Omental fat pad (tissue), 4 donors: Measurements from ENCODE around the gene CLCN5. TPM values are rescaled to one million over a fixed set of nuclear protein-coding genes. Genes with fewer than 3 reads are reported as not detected.

ENCODE experiments used
- ATAC-seq: fragments of 150-250 bp; one replicate; pipeline ENCODE4 v1.9.1; 2016; ENCODE audit warnings: mild to moderate bottlenecking, moderate library complexity; ENCODE audit not compliant: low FRiP score
- DNase-seq: peaks from one replicate; pipeline ENCODE4 v3.0.0-alpha.2; 2019; ENCODE audit warnings: low spot score
- total RNA-seq, 4 donors: library from RNA; depleted of rRNA; stranded (reverse); fragments of >200 nt; gene quantifications; one replicate each; pipeline ENCODE4 v1.1.0, GENCODE V29; 2016
- TF ChIP-seq, protein P1 (sequence below), 3 donors: fragments of 450-650 bp; IDR thresholded peaks; one replicate each; pipeline ENCODE4 v1.5.1; 2016 to 2017; ENCODE audit warnings: antibody characterized with exemption in 3 of 3, mild to moderate bottlenecking in 3 of 3, moderate library complexity in 2 of 3

CLCN5 gene
- total RNA-seq, 4 donors from 2014 or later = 6.6 to 15.0 (median 8.0) TPM

- DNase-seq = no peak
- TF ChIP-seq, protein P1, sequence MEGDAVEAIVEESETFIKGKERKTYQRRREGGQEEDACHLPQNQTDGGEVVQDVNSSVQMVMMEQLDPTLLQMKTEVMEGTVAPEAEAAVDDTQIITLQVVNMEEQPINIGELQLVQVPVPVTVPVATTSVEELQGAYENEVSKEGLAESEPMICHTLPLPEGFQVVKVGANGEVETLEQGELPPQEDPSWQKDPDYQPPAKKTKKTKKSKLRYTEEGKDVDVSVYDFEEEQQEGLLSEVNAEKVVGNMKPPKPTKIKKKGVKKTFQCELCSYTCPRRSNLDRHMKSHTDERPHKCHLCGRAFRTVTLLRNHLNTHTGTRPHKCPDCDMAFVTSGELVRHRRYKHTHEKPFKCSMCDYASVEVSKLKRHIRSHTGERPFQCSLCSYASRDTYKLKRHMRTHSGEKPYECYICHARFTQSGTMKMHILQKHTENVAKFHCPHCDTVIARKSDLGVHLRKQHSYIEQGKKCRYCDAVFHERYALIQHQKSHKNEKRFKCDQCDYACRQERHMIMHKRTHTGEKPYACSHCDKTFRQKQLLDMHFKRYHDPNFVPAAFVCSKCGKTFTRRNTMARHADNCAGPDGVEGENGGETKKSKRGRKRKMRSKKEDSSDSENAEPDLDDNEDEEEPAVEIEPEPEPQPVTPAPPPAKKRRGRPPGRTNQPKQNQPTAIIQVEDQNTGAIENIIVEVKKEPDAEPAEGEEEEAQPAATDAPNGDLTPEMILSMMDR (IDR thresholded peaks at IDR 0.05) = no peak
- no peak for ATAC-seq
Measured at GRCh38 chrX:50097071-50097470, 174.7 kb downstream of the CLCN5 start.

DNA sequence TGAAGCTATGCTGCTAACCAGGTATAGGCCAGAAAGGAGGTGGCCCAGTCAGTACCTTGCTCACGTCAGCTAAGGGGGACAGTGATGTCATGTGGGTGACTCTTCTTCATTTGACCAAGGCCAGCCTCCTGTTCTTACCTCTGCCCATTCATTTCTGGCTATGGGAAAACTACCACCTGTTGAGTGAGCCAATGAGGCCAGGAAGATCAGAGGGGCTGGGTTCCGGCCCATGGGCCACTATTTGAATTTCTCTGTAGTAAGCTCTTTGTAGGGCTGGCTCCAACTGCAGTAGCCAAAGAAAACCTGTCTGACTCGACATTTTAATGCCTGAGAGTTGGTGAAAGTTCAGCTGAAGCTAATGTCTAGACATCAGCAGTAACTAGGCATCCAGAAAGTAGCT is 175.8 kb downstream of the CLCN5 start:
- ATAC-seq (no peak), DNase-seq (no peak)
- TF ChIP-seq, protein P1 (IDR thresholded peaks at IDR 0.05) = no peak

DNA sequence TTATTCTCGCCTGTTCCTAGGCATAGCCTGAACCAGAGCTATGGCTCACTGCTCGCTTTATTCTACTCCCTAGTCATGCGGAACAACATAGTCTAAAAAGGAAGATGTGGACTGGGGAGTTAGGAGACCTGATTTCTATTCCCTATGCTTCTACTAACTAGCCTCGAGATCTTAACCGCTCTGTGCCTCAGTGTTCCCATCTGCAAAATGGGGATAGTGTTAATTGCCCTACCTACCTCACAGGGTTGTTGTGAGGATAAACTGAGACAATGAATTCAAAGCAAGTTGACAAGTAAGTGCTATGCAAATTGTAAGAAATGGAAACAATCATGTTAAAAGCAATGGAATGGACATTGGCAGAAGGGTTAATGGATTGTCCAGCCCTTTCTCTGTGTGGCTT is 176.4 kb downstream of the CLCN5 start:
- no peak for DNase-seq
- no peak for ATAC-seq
- TF ChIP-seq, protein P1 (IDR thresholded peaks at IDR 0.05) = no peak

GRCh38 chrX:50099331-50099730 is 176.9 kb downstream of the CLCN5 start:
- DNase-seq = no peak
- ATAC-seq = no peak
- TF ChIP-seq, protein P1 (IDR thresholded peaks at IDR 0.05) = no peak

DNA sequence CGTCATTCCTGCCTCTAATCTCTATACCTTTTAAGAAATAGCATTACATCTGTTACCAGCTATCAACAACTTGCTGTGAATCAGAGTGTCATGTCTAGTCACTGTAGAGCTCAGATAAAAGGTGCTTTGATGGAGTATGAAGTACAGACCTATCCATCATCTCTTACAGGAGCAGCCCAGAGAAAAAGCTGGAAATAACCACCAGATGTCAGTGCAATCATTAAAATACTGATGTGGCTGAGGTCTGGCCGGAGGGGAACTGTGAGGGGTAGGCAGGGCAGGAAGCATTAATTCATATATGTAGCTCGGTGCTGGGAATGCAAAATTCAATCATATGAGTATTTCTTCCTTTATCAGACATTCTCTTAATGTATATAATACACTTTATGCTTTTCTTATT is 177.8 kb downstream of the CLCN5 start:
- TF ChIP-seq, protein P1 (IDR thresholded peaks at IDR 0.05) = no peak
- ATAC-seq (no peak), DNase-seq (no peak)

DNA sequence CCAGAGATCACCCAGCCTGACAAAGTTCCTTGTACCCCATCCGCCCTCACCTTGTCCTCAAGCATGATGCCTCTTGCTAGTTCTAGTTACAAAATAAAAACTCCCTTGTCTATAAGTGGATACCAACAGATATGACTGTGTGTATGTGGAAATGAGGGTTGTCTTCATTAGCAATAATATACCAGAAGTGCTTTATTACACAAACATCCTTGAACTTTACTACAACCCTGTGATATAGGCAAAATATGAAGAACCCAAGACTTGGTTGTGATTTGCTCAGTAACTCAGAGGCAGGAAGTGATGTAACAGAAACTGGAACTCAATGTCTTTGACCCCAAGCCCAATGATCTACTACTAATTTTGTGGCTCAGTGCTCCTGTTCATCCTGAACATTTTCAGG is 180.8 kb downstream of the CLCN5 start:
- ATAC-seq = no peak
- TF ChIP-seq, protein P1 (IDR thresholded peaks at IDR 0.05) = no peak
- no peak for DNase-seq

- TF ChIP-seq, protein P1 (IDR thresholded peaks at IDR 0.05) = no peak
- DNase-seq = no peak
- ATAC-seq = no peak
Measured at GRCh38 chrX:50103866-50104566, 181.6 kb downstream of the CLCN5 start.
